ENCODE measurements around the gene FAM118B. TPM values are rescaled to one million over a fixed set of nuclear protein-coding genes. Genes with fewer than 3 reads are reported as not detected.

Gene FAM118B
- total RNA-seq, 1 donor from 2014 or later = 28.3 TPM

DNA sequence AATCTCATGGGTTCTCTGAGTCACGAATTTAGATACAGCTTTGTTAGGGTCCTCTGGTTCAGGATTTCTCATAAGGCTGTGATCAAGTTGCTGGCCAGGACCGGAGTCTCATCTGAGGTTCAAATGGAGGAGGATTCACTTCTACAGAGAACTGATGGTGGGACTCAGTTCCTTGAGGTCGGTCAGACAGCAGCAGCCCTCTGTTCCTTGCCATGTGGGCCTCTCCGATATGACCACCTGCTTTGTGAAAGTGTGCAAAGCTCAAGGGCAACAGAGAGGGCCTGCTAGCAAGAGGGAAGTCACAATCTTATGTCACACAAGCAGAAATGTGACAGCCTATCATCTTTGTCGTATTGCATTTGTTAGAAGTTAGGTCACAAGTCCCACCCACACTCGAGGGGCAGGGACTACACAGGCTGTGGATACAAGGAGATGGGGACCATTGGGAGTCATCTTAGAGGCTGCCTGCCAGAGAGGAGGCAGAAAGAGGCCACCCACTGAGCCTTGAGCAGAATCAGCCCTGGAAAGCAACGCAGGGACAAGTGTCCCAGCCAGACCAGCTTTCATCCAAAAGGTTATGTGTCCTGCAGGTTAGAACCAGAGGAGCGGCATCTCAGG, 34.6 kb upstream of the FAM118B start:
- H2AFZ ChIP-seq (ENCODE audit: low read depth, low read length) = no peak overlapping the region
- H3K27me3 ChIP-seq (ENCODE audit: insufficient read depth, low read length) = peaks cover 5% of the 10 kb centered on the region
- no peaks in the 10 kb centered on the region for H3K9me3 ChIP-seq (ENCODE audit: insufficient read depth, low read depth, low read length)
- H3K27ac ChIP-seq (ENCODE audit: low read depth, low read length) = no peak overlapping the region
- peaks cover 6% of the 10 kb centered on the region for H3K9me3 Mint-ChIP-seq (ENCODE audit: unreplicated experiment)
- no peaks in the 10 kb centered on the region for H4K20me1 ChIP-seq (ENCODE audit: insufficient read depth, low read length)
- no peak for DNase-seq (ENCODE audit: low read depth)
- FAIRE-seq = no peak
- H3K4me3 Mint-ChIP-seq (ENCODE audit: unreplicated experiment) = no peak overlapping the region
- no peaks in the 10 kb centered on the region for H3K36me3 ChIP-seq (ENCODE audit: insufficient read depth, low read length)
- H3K79me2 ChIP-seq (ENCODE audit: insufficient read depth, low read length) = no peaks in the 10 kb centered on the region
- H3K4me1 Mint-ChIP-seq (ENCODE audit: low read depth, unreplicated experiment) = peaks cover 2% of the 10 kb centered on the region
- no peak overlapping the region for H3K9ac ChIP-seq (ENCODE audit: low read length)
- no peak overlapping the region for H3K4me3 ChIP-seq (ENCODE audit: insufficient read depth, low read depth, low read length)
- H3K27me3 Mint-ChIP-seq (ENCODE audit: low read depth, unreplicated experiment) = peaks cover 20% of the 10 kb centered on the region
- TF ChIP-seq, protein P1, sequence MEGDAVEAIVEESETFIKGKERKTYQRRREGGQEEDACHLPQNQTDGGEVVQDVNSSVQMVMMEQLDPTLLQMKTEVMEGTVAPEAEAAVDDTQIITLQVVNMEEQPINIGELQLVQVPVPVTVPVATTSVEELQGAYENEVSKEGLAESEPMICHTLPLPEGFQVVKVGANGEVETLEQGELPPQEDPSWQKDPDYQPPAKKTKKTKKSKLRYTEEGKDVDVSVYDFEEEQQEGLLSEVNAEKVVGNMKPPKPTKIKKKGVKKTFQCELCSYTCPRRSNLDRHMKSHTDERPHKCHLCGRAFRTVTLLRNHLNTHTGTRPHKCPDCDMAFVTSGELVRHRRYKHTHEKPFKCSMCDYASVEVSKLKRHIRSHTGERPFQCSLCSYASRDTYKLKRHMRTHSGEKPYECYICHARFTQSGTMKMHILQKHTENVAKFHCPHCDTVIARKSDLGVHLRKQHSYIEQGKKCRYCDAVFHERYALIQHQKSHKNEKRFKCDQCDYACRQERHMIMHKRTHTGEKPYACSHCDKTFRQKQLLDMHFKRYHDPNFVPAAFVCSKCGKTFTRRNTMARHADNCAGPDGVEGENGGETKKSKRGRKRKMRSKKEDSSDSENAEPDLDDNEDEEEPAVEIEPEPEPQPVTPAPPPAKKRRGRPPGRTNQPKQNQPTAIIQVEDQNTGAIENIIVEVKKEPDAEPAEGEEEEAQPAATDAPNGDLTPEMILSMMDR (IDR thresholded peaks at IDR 0.05; ENCODE audit: insufficient read depth, low read depth, low read length) = no peak
- no peak for TF ChIP-seq EZH2 (IDR thresholded peaks at IDR 0.05; ENCODE audit: insufficient read depth, low read length)
- no peak overlapping the region for H3K27ac Mint-ChIP-seq (ENCODE audit: unreplicated experiment)
- H3K36me3 Mint-ChIP-seq (ENCODE audit: low read depth, unreplicated experiment) = peaks cover 1% of the 10 kb centered on the region
- no peaks in the 10 kb centered on the region for H3K4me1 ChIP-seq (ENCODE audit: insufficient read depth, low read length)
- no peak overlapping the region for H3K4me2 ChIP-seq (ENCODE audit: low read length)

DNA sequence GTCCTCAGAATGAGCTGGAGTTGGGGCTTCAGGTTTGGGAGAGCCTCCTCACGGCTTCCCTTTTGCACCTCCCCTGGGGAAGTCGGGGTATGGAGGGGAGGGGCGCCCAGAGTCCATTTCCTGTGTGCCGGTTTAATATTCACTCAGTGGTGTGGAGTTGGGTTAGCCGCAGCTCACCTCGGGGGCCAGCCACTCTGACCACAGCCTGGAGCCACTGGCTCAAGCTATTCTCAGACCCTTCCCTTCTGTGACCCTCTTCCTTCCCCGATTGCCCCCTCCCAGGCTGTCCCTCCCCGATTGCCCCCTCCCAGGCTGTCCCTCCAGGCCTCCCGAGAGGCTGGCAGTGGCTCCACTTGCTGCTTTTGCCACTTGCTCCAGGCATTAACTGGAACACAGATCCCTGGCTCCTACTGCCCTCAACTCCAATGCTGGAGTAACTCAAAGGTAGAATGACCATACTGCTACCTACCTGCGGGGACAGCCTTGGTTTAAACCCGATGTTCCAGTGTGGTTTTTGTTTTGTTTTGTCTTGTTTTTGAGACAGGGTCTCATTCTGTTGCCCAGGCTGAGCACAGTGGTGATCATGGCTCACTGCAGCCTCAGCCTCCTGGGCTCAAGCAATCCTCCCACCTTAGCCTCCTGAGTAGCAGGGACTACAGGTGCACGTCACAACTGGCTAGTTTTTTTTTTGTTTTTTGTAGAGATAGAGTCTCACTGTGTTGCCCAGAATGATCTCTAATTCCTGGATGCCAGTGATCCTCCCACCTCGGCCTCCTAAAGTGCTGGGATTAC, 29.4 kb upstream of the FAM118B start:
- Histone ChIP-seq H3K4me2 (ENCODE audit: low read length) (no peak overlapping the region), H3K4me1 (ENCODE audit: insufficient read depth, low read length) (no peaks in the 10 kb centered on the region), H3K9ac (ENCODE audit: low read length) (no peak overlapping the region), H3K27me3 (ENCODE audit: insufficient read depth, low read length) (no peaks in the 10 kb centered on the region), H4K20me1 (ENCODE audit: insufficient read depth, low read length) (no peaks in the 10 kb centered on the region), H3K4me3 (ENCODE audit: insufficient read depth, low read depth, low read length) (no peak overlapping the region), H3K9me3 (ENCODE audit: insufficient read depth, low read depth, low read length) (no peaks in the 10 kb centered on the region), H3K27ac (ENCODE audit: low read depth, low read length) (no peak overlapping the region), H3K36me3 (ENCODE audit: insufficient read depth, low read length) (no peaks in the 10 kb centered on the region), H2AFZ (ENCODE audit: low read depth, low read length) (no peak overlapping the region), H3K79me2 (ENCODE audit: insufficient read depth, low read length) (no peaks in the 10 kb centered on the region)
- Mint-ChIP-seq H3K4me3 (ENCODE audit: unreplicated experiment) (no peak overlapping the region), H3K27ac (ENCODE audit: unreplicated experiment) (no peak overlapping the region), H3K4me1 (ENCODE audit: low read depth, unreplicated experiment) (no peaks in the 10 kb centered on the region), H3K36me3 (ENCODE audit: low read depth, unreplicated experiment) (peaks cover 1% of the 10 kb centered on the region), H3K9me3 (ENCODE audit: unreplicated experiment) (peaks cover 6% of the 10 kb centered on the region), H3K27me3 (ENCODE audit: low read depth, unreplicated experiment) (peaks cover 2% of the 10 kb centered on the region)
- no peak for FAIRE-seq
- TF ChIP-seq, protein P1 (IDR thresholded peaks at IDR 0.05; ENCODE audit: insufficient read depth, low read depth, low read length) = no peak
- TF ChIP-seq EZH2 (IDR thresholded peaks at IDR 0.05; ENCODE audit: insufficient read depth, low read length) = no peak
- DNase-seq (ENCODE audit: low read depth) = no peak

Measured in astrocyte (in vitro differentiated cells and primary cell).